ENCODE data around the gene HEATR9.

- peak; percentile 38 for TF ChIP-seq ZBTB33 (IDR thresholded peaks at IDR 0.05; ENCODE audit: extremely low read depth, insufficient replicate concordance, low read length)
- peak; percentile 70 for TF ChIP-seq SIN3A (IDR thresholded peaks at IDR 0.05; ENCODE audit: low read depth)
- peak; percentile 77 for TF ChIP-seq POLR2A (IDR thresholded peaks at IDR 0.05; ENCODE audit: borderline replicate concordance, extremely low read depth, insufficient read depth, insufficient read length)
- peak; percentile 75 to 86 (median 78); a peak in 5 of 6 replicates for TF ChIP-seq CTCF (IDR thresholded peaks at IDR 0.05 in 2 of 3, conservative IDR thresholded peaks at IDR 0.05 in 1 of 3; ENCODE audit: borderline replicate concordance in 1 of 3, insufficient read depth in 1 of 3, low read depth in 2 of 3, low read length in 2 of 3)
- TF ChIP-seq FOSL1 (IDR thresholded peaks at IDR 0.05; ENCODE audit: low read depth): no peak
- peak; percentile 57 for TF ChIP-seq RAD21 (IDR thresholded peaks at IDR 0.05; ENCODE audit: low read depth)
- peak; percentile 85 for TF ChIP-seq ZFX (IDR thresholded peaks at IDR 0.05)
- peak; percentile 96 for TF ChIP-seq POLR2AphosphoS5 (IDR thresholded peaks at IDR 0.05; ENCODE audit: low read depth, low read length)
- TF ChIP-seq SRF (IDR thresholded peaks at IDR 0.05; ENCODE audit: low read depth): 0 out of 2 replicates have a peak, but pooled peaks have one; percentile 17
- no peak for TF ChIP-seq ZNF274 (IDR thresholded peaks at IDR 0.05; ENCODE audit: low read depth, low read length)
Observed at GRCh38 chr17:35808962-35809854, 59.5 kb downstream of the HEATR9 start, which contains the start of gene TAF15.
